H1 (cell line): ENCODE measurements around the gene RNF31. TPM values are rescaled to one million over a fixed set of nuclear protein-coding genes. Genes with fewer than 3 reads are reported as not detected.

Experiments used
- BCL11A ChIP-seq, 2 experiments: IDR thresholded peaks; one replicate each; pipeline ENCODE4 v1.6.1; 2011; ENCODE audit warnings: low read depth in 2 of 2, low read length in 2 of 2, mild to moderate bottlenecking in 2 of 2
- BRCA1 ChIP-seq: IDR thresholded peaks from 2 replicates; pipeline ENCODE4 v1.6.1; 2012; ENCODE audit warnings: low read depth, low read length, improper control_type of control experiment
- CEBPB ChIP-seq: IDR thresholded peaks from 2 replicates; pipeline ENCODE4 v1.6.1; 2012; ENCODE audit warnings: low read depth, low read length
- CHD1 ChIP-seq: IDR thresholded peaks from 2 replicates; pipeline ENCODE4 v1.6.1; 2012; ENCODE audit warnings: low read depth, low read length, improper control_type of control experiment
- CREB1 ChIP-seq: IDR thresholded peaks from 2 replicates; pipeline ENCODE4 v1.6.1; 2012; ENCODE audit warnings: inconsistent platforms
- KDM4A ChIP-seq: IDR thresholded peaks from one replicate; pipeline ENCODE4 v1.7.1; 2012; ENCODE audit warnings: low read depth, mild to moderate bottlenecking, moderate library complexity, low read length, inconsistent platforms; ENCODE audit not compliant: severe bottlenecking
- PHF8 ChIP-seq: fragments of 200-600 bp; sonication (generic); conservative IDR thresholded peaks from 2 replicates; pipeline ENCODE4 v1.7.1; 2012; ENCODE audit warnings: low read depth, mild to moderate bottlenecking, inconsistent platforms, low read length, moderate library complexity
- POU5F1 ChIP-seq: IDR thresholded peaks from 2 replicates; pipeline ENCODE4 v1.6.1; 2011; ENCODE audit warnings: low read depth, mild to moderate bottlenecking, low read length, moderate library complexity
- RBBP5 ChIP-seq: IDR thresholded peaks from 2 replicates; pipeline ENCODE4 v1.7.1; 2012; ENCODE audit warnings: low read depth, mild to moderate bottlenecking, inconsistent platforms, low read length, moderate library complexity, borderline replicate concordance
- RXRA ChIP-seq: IDR thresholded peaks from 2 replicates; pipeline ENCODE4 v1.6.1; 2011; ENCODE audit warnings: low read depth, mild to moderate bottlenecking, low read length, moderate library complexity; ENCODE audit not compliant: insufficient read depth
- SAP30 ChIP-seq: fragments of 300-600 bp; sonication (generic); IDR thresholded peaks from 2 replicates; pipeline ENCODE4 v1.7.1; 2012; ENCODE audit warnings: low read length, moderate library complexity, mild to moderate bottlenecking, inconsistent platforms; ENCODE audit not compliant: insufficient read depth, insufficient replicate concordance
- SP1 ChIP-seq: IDR thresholded peaks from 2 replicates; pipeline ENCODE4 v1.6.1; 2011; ENCODE audit warnings: low read depth, low read length
- SP2 ChIP-seq: IDR thresholded peaks from 2 replicates; pipeline ENCODE4 v1.6.1; 2012; ENCODE audit warnings: mild to moderate bottlenecking, low read length, inconsistent platforms
- SUZ12 ChIP-seq: fragments of 200-600 bp; sonication (generic); IDR thresholded peaks from 2 replicates; pipeline ENCODE4 v1.6.1; 2012; ENCODE audit warnings: mild to moderate bottlenecking, inconsistent platforms, low read length, moderate library complexity, mixed read lengths
- YY1 ChIP-seq: IDR thresholded peaks from 2 replicates; pipeline ENCODE4 v1.6.1; 2011; ENCODE audit warnings: low read depth, mild to moderate bottlenecking, low read length
- ZNF274 ChIP-seq: IDR thresholded peaks from 2 replicates; pipeline ENCODE4 v1.7.0; 2012; ENCODE audit warnings: low read length, borderline replicate concordance; ENCODE audit errors: extremely low read depth
- polyA plus RNA-seq, 7 experiments: library from polyadenylated mRNA; depleted of rRNA in 3 of 7; stranded (reverse) in 5 of 7; unstranded in 2 of 7; fragments of >200 nt in 5 of 7; fragments of 200-250 nt in 2 of 7; gene quantifications; 1 replicate in 5 of 7; 2 replicates in 1 of 7; 4 replicates in 1 of 7; pipeline versions ENCODE4 v1.2.1 to v1.2.3, GENCODE V29; 2011 to 2013; ENCODE audit warnings: missing spikeins in 2 of 7, mixed read lengths in 2 of 7
- total RNA-seq: library from RNA; stranded (reverse); fragmentation: NEBNext Ultra II Directional; extraction: Animal tissue kit (Norgen Biotek cat#: 25700); gene quantifications from 2 replicates; pipeline ENCODE4 v1.2.1, GENCODE V29; 2021

The RNF31 gene
- total and polyA plus RNA-seq, 2 of the 8 experiments (the other 6 are each of a cell fraction or from before 2014, with no cell fraction given): 17.5 to 72.0 TPM

DNA sequence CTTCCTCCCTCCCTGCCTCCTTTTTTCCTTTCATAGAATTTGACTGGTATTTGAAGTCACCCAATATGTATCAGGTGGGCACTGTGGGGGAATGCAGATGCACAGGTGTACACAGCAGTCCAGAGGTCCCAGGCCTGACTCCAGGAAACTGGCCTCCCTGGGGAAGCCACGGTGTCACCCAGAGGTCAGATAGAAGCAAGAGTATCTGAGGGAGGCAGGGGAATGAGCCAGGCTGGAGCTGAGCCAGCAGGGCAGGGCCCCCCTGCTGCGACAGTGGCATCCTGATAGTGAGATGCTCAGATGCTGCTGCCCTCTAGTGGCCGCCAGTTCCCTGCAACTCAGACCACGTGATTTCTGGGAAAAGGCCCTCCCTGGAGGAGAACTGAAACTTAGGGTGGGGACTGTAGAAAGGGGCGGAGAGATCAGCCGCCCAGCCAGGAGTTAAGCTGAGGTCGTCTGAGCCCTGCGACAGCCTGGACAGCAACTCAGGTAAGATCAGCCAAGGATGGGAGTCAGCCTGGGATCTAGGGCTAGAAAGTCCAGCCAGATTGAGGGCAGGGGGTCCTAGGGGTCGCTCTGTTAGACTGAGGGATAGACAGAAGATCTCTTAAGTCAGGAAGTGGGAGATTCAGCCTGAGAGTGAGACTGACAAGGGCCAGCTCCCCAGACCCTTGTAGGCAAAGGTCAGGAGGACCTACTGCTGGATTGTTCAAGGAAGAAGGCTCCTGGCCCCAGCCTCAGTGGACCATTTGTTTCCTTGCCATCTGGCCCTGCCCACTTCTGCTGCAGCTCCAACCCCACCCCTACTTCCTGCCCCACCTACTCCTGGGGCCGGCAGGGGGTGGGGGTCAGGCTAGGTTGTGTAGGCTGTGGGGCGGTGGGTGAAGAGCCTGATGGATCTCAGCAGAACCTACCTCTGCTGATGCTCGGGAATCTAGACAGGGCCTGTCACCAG is 13.8 kb downstream of the RNF31 start, which contains the start of gene IRF9 (continued):
- TF ChIP-seq KDM4A (no peak), POU5F1 (no peak), SUZ12 (no peak), SP2 (no peak), CREB1 (peak; percentile 66), SP1 (peak; percentile 44; the same call in 1 of the 2 replicates), RXRA (peak; percentile 14; the same call in 1 of the 2 replicates), RBBP5 (no peak), CEBPB (no peak), SAP30 (no peak), BRCA1 (no peak; the same call in 1 of the 2 replicates), YY1 (0 out of 2 replicates have a peak, but pooled peaks have one; percentile 33), ZNF274 (no peak), PHF8 (no peak), BCL11A (IDR thresholded peaks at IDR 0.05; ENCODE audit: low read depth in 2 of 2, low read length in 2 of 2) (no peak), CHD1 (no peak)
